GM10266 (cell line): ENCODE results near the gene CPLX1.
A peak's percentile ranks its signal among the peaks of the same experiment; 100 is the strongest.
"Not testable (repeated sequence)": the region's sequence is repeated elsewhere in the genome, so short reads cannot be mapped to it uniquely, and the experiment has no call there.

Source experiments
- DNase-seq: peaks from one replicate; pipeline ENCODE4 v3.0.0; 2012; ENCODE audit errors: extremely low spot score
- TF ChIP-seq, protein P1 (sequence below): IDR thresholded peaks from 2 replicates; pipeline ENCODE4 v1.5.1; 2012; ENCODE audit warnings: mild to moderate bottlenecking, low read depth; ENCODE audit not compliant: control insufficient read depth, insufficient read depth; ENCODE audit errors: missing control alignments

CPLX1 gene

GRCh38 chr4:785332-786073 lies 40.4 kb downstream of the CPLX1 start:
- TF ChIP-seq, protein P1, sequence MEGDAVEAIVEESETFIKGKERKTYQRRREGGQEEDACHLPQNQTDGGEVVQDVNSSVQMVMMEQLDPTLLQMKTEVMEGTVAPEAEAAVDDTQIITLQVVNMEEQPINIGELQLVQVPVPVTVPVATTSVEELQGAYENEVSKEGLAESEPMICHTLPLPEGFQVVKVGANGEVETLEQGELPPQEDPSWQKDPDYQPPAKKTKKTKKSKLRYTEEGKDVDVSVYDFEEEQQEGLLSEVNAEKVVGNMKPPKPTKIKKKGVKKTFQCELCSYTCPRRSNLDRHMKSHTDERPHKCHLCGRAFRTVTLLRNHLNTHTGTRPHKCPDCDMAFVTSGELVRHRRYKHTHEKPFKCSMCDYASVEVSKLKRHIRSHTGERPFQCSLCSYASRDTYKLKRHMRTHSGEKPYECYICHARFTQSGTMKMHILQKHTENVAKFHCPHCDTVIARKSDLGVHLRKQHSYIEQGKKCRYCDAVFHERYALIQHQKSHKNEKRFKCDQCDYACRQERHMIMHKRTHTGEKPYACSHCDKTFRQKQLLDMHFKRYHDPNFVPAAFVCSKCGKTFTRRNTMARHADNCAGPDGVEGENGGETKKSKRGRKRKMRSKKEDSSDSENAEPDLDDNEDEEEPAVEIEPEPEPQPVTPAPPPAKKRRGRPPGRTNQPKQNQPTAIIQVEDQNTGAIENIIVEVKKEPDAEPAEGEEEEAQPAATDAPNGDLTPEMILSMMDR = no peak
- DNase-seq = no peak

GRCh38 chr4:784401-785331 lies 41.3 kb downstream of the CPLX1 start:
- TF ChIP-seq, protein P1 = no peak
- DNase-seq = no peak

DNA sequence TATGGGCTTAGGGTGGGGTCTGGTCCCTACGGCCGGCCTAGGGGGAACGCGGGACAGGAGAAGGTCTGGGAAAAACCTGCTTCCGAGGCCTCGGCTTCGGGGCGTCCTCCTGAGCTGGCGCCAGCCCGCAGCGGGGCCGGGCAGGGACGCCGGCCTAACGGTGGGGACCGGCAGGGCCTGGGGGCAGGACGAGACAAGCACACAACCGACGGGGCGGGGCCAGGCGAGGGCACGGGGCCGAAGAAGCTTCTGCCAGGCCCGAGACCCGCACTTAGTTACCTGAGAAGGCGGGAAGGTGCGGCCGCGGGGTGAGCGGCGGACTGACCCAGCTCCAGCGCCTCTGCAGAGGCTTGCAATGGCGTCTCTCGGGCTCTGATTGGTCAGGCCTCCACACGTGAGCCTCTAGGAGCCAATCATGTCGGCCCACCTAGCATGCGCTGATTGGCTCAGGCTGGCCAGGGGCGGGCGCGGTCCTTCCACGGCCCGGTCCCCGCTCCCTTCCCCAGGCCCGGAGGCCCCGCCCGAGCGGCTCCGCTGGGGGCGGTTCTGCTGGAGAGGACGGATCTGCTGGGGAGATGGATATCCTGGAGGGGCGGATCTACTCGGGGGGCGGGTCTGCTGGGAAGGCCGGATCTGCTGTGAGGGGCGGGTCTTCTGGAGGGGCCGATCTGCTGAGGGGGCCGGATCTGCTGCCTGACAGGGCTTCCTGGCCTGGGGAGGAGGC lies 44.3 kb downstream of the CPLX1 start:
- TF ChIP-seq, protein P1 = no peak
- peak; percentile 99 for DNase-seq

DNA sequence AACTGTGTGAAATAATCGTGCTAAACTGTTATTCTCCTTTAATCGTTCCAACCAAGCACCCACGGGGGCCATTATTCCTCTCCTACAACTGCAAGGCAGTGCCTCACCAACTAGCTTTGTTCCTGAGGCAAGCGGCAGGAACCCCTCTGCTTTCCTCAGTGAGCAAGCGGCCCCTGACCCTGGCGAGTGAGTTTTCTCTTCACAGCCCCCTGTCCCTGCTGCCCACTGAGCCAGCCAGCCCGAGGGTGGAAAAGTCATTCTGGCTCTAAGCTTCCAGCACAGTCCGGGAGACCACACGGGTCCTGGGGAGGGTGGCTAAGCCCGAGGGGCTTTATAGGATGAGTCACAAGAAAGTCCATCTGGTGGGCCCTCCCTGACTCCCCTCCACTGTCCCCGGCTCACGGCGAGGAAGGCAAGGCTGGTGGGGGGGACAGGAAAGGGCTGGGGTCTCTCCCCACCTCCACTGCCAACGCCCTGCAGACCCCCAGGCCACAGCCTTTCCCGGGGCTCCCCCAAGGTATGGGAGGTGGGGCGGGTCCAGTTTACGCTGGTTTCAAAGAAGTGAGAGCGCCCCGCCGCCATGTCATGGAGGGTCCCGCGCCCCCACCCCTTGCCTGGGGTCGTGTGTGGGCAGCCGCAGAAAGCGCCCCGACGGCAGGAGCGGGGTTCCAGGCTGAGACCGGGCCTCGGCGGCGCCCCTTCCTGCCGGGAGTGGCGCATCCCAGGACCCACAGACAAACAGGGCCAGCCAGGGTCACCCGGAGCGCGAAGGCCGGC lies 45.0 kb downstream of the CPLX1 start:
- TF ChIP-seq, protein P1 = no peak
- no peak for DNase-seq

DNA sequence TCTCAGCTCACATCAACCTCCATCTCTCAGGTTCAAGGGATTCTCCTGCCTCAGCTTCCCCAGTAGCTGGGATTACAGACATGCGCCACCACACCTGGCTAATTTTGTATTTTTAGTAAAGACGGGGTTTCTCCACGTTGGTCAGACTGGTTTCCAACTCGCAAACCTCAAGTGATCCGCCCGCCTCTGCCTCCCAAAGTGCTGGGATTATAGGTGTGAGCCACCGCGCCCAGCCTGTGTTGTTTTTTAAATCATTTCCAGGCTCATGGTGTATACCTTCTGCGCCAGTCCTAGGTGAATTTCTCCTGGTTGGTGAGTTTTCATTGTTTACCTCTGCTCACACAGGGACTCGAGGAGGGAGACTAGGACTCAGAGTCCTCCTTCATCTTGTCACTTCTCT lies 45.7 kb downstream of the CPLX1 start:
- DNase-seq = not testable (repeated sequence)

GRCh38 chr4:779555-779954 lies 46.4 kb downstream of the CPLX1 start:
- no peak for DNase-seq
- TF ChIP-seq, protein P1 = no peak
